Caco-2 (cell line): ENCODE results near the gene POLRMT. TPM values are rescaled to one million over a fixed set of nuclear protein-coding genes. Genes with fewer than 3 reads are reported as not detected.
"Not testable (repeated sequence)": the region's sequence is repeated elsewhere in the genome, so short reads cannot be mapped to it uniquely, and the experiment has no call there.

Source experiments
- BruUV-seq: library from RNA; stranded (reverse); fragments of 400-500 nt; replicated peaks from 2 replicates; lab custom pipeline; 2021; lab: Mats Ljungman, UMichigan
- CTCF ChIA-PET: fragments of 300-600 bp; sonication (Branson Sonifier 250); formaldehyde crosslinking; loops from one replicate; lab custom pipeline; 2022; ENCODE audit warnings: antibody characterized with exemption; lab: Charles Lee
- POLR2A ChIA-PET: fragments of 300-600 bp; sonication (Branson Sonifier 250); formaldehyde crosslinking; loops from one replicate; lab custom pipeline; 2022; ENCODE audit warnings: antibody characterized with exemption; lab: Charles Lee
- DNase-seq, 2 experiments: peaks; one replicate each; pipeline versions ENCODE4 v3.0.0 to v3.0.0-alpha.2; 2020 to 2022
- H3K27me3 ChIP-seq: replicated peaks from 2 replicates; pipeline ENCODE4 v1.6.0; 2011; ENCODE audit warnings: low read length; ENCODE audit not compliant: control insufficient read depth, insufficient read depth
- H3K36me3 ChIP-seq: 2 replicates; pipeline ENCODE4 v1.5.1; 2011; ENCODE audit warnings: low read length; ENCODE audit not compliant: control insufficient read depth, insufficient read depth
- H3K4me1 ChIP-seq: fragments of 250-450 bp; sonication (Bioruptor Pico); 2 replicates; pipeline ENCODE4 v1.5.1; 2020; ENCODE audit warnings: mild to moderate bottlenecking
- H3K4me3 ChIP-seq: 2 replicates; pipeline ENCODE4 v1.5.1; 2011; ENCODE audit warnings: low read depth, mild to moderate bottlenecking, control low read depth, low read length
- H3K9me3 ChIP-seq: fragments of 250-450 bp; sonication (Bioruptor Pico); 2 replicates; pipeline ENCODE4 v1.5.1; 2020; ENCODE audit warnings: mild to moderate bottlenecking, moderate library complexity
- H3K27ac Mint-ChIP-seq: one replicate; pipeline ENCODE4 v1.8.0; 2022; ENCODE audit warnings: mixed read lengths; ENCODE audit not compliant: unreplicated experiment
- H3K27me3 Mint-ChIP-seq: one replicate; pipeline ENCODE4 v1.8.0; 2022; ENCODE audit warnings: mixed read lengths; ENCODE audit not compliant: insufficient read depth, unreplicated experiment
- H3K36me3 Mint-ChIP-seq: one replicate; pipeline ENCODE4 v1.8.0; 2022; ENCODE audit warnings: mild to moderate bottlenecking, mixed read lengths; ENCODE audit not compliant: insufficient read depth, unreplicated experiment
- H3K4me1 Mint-ChIP-seq: one replicate; pipeline ENCODE4 v1.8.0; 2022; ENCODE audit warnings: low read depth, mixed read lengths; ENCODE audit not compliant: unreplicated experiment
- H3K4me3 Mint-ChIP-seq: one replicate; pipeline ENCODE4 v1.8.0; 2022; ENCODE audit warnings: mild to moderate bottlenecking, moderate library complexity, mixed read lengths; ENCODE audit not compliant: unreplicated experiment
- H3K9me3 Mint-ChIP-seq: one replicate; pipeline ENCODE4 v1.8.0; 2022; ENCODE audit warnings: mixed read lengths; ENCODE audit not compliant: unreplicated experiment
- intact Hi-C: fragments of 100-400 bp; cut with micrococcal nuclease; formaldehyde crosslinking; loops from one replicate; pipeline ENCODE4 v1.10.0; 2022; ENCODE audit not compliant: unreplicated experiment
- total RNA-seq: library from RNA; stranded (reverse); gene quantifications from 2 replicates; pipeline ENCODE4 v1.2.3, GENCODE V29; 2022
- TF ChIP-seq, protein P1 (sequence below), 2 experiments: fragments of 200-600 bp in 1 of 2; IDR thresholded peaks; 1 replicate in 1 of 2; 2 replicates in 1 of 2; pipeline versions ENCODE4 v1.5.1 to v1.8.0; 2011 to 2022; ENCODE audit warnings: antibody characterized with exemption in 1 of 2, control low read depth in 1 of 2, inconsistent platforms in 1 of 2, low read depth in 1 of 2, low read length in 1 of 2, mild to moderate bottlenecking in 1 of 2, moderate library complexity in 1 of 2; ENCODE audit not compliant: insufficient read depth in 1 of 2, severe bottlenecking in 1 of 2, unreplicated experiment in 1 of 2

Gene POLRMT
- total RNA-seq, 1 experiment from 2014 or later: 95.8 TPM

DNA sequence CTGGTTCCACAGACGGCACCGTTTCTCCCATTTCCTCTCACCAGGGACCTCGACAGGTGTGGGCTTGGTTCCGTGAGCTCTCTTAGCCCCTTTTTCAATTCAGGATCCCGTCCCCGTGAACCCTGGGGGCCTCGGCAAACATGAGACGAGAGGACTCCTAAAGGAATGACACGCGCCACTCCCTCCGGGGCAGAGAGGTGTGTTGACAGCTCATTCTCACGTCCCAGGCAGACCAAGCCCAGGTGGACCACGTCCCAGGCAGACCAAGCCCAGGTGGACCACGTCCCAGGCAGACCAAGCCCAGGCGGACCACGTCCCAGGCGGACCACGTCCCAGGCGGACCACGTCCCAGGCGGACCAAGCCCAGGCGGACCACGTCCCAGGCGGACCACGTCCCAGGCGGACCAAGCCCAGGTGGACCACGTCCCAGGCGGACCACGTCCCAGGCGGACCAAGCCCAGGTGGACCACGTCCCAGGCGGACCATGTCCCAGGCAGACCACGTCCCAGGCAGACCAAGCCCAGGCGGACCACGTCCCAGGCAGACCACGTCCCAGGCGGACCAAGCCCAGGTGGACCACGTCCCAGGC, 33.7 kb upstream of the POLRMT start:
- H3K9me3 Mint-ChIP-seq, H3K4me1 Mint-ChIP-seq, H3K27ac Mint-ChIP-seq, BruUV-seq, POLR2A ChIA-PET, H3K4me3 ChIP-seq, H3K36me3 ChIP-seq, H3K27me3 ChIP-seq, CTCF ChIA-PET, DNase-seq, intact Hi-C loops, H3K27me3 Mint-ChIP-seq, H3K4me3 Mint-ChIP-seq, H3K9me3 ChIP-seq: not testable (repeated sequence)
- peaks cover 25% of the 10 kb centered on the region for H3K4me1 ChIP-seq
- H3K36me3 Mint-ChIP-seq: peaks cover 33% of the 10 kb centered on the region

- peak; percentile 90 to 92 for DNase-seq
- Histone ChIP-seq H3K4me3 (no peak overlapping the region), H3K4me1 (peaks cover 38% of the 10 kb centered on the region), H3K27me3 (no peaks in the 10 kb centered on the region), H3K9me3 (peaks cover 6% of the 10 kb centered on the region; the same call in 1 of the 2 replicates), H3K36me3 (no peaks in the 10 kb centered on the region)
- TF ChIP-seq, protein P1, sequence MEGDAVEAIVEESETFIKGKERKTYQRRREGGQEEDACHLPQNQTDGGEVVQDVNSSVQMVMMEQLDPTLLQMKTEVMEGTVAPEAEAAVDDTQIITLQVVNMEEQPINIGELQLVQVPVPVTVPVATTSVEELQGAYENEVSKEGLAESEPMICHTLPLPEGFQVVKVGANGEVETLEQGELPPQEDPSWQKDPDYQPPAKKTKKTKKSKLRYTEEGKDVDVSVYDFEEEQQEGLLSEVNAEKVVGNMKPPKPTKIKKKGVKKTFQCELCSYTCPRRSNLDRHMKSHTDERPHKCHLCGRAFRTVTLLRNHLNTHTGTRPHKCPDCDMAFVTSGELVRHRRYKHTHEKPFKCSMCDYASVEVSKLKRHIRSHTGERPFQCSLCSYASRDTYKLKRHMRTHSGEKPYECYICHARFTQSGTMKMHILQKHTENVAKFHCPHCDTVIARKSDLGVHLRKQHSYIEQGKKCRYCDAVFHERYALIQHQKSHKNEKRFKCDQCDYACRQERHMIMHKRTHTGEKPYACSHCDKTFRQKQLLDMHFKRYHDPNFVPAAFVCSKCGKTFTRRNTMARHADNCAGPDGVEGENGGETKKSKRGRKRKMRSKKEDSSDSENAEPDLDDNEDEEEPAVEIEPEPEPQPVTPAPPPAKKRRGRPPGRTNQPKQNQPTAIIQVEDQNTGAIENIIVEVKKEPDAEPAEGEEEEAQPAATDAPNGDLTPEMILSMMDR (IDR thresholded peaks at IDR 0.05; ENCODE audit: insufficient read depth in 1 of 2, low read depth in 1 of 2, low read length in 1 of 2, severe bottlenecking in 1 of 2, unreplicated experiment in 1 of 2): peak; percentile 90 to 95
- Mint-ChIP-seq H3K27me3 (no peaks in the 10 kb centered on the region), H3K27ac (peak overlapping the region; percentile 48), H3K4me3 (peak overlapping the region; percentile 80), H3K9me3 (no peaks in the 10 kb centered on the region), H3K4me1 (no peaks in the 10 kb centered on the region), H3K36me3 (peaks cover 44% of the 10 kb centered on the region)
- intact Hi-C loops: loop anchor here (1.0 to 5.0 kb wide), 2 partner anchors 69 to 87 kb away; partner anchors contain the start of gene MISP
- ChIA-PET POLR2A (interaction anchor here (0.6 kb wide), 1 partner anchor 67 kb away, joined by 3 read pairs; no protein-coding TSS in a partner anchor), CTCF (no interaction called here)
- BruUV-seq: no TSS peak
Measured at GRCh38 chr19:664913-665443, 31.6 kb upstream of the POLRMT start.

GRCh38 chr19:663682-664117, 30.4 kb upstream of the POLRMT start:
- TSS peak; percentile 45 for BruUV-seq
- TF ChIP-seq, protein P1 (IDR thresholded peaks at IDR 0.05; ENCODE audit: insufficient read depth in 1 of 2, low read depth in 1 of 2, low read length in 1 of 2, severe bottlenecking in 1 of 2, unreplicated experiment in 1 of 2): no peak
- CTCF ChIA-PET: interaction anchor here (0.6 to 1.3 kb wide), 2 partner anchors 17 to 71 kb away, joined by 4 to 8 read pairs; no protein-coding TSS in a partner anchor

More at GRCh38 chr19:663682-664117, 30.4 kb upstream of the POLRMT start:
- Histone ChIP-seq H3K27me3 (no peaks in the 10 kb centered on the region), H3K36me3 (peaks cover 1% of the 10 kb centered on the region; the same call in 1 of the 2 replicates), H3K9me3 (peaks cover 6% of the 10 kb centered on the region; the same call in 1 of the 2 replicates), H3K4me1 (peaks cover 33% of the 10 kb centered on the region), H3K4me3 (peak overlapping the region; percentile 96)
- Mint-ChIP-seq H3K36me3 (peaks cover 34% of the 10 kb centered on the region), H3K4me1 (no peaks in the 10 kb centered on the region), H3K27ac (peak overlapping the region; percentile 52), H3K9me3 (no peaks in the 10 kb centered on the region), H3K4me3 (peak overlapping the region; percentile 80), H3K27me3 (no peaks in the 10 kb centered on the region)
- POLR2A ChIA-PET: interaction anchor here (1.1 to 1.4 kb wide), 3 partner anchors 16 to 88 kb away, joined by 3 to 11 read pairs (median 5); partner anchors contain the start of gene MISP
- intact Hi-C loops: loop anchor here (2.0 to 5.0 kb wide), 2 partner anchors 17 to 89 kb away; partner anchors contain the start of gene MISP
- no peak for DNase-seq
